Measurements from ENCODE around the gene NUFIP2.
"Not testable (repeated sequence)": the region's sequence is repeated elsewhere in the genome, so short reads cannot be mapped to it uniquely, and the experiment has no call there.

The NUFIP2 gene

DNA sequence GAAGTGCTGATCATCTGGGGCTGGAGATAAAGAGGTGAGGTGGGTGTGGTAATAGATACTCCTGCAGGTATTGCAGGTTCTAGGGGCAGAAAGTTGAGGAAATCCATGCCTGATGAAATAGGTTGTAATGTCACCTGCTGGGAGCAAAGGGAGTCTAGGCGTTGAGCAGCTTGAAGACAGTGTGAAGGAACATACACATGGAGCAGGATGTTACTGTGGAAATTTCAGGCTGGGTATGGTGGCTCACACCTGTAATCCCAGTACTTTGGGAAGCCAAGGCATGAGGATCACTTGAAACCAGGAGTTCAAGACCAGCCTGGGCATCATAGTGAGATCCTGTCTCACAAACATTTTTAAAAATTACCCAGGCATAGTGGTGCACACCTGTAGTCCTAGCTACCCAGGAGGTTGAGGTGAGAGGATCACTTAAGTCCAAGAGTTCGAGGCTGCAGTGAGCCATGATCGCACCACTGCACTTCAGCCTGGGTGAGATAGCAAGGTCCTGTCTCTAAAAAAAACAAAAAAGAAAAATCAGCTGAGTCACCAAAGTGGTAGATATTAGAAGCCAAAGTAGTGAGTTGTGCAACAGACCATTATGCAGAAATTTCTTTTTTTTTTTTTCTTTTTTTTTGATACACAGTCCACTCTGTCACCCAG lies 56.3 kb downstream of the NUFIP2 start:
- peak; percentile 77 for DNase-seq (ENCODE audit: low read depth)

DNA sequence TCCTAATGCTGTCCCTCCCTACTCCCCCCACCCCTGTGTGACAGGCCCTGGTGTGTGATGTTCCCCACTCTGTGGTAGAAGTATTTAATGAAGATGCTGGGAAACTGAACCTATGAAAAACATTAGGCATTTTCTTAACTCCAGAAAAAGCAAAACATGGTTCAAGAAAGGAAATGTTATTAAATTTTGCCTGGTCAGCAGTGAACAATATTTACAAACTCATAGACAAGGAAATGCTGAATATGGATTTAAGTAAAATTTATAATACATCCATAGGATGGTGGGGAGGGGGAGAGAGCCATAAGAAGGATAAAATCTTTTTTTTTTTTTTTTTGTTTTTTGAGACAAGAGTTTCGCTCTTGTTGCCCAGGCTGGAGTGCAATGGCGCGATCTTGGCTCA lies 58.0 kb downstream of the NUFIP2 start:
- DNase-seq (ENCODE audit: low read depth) = no peak

DNA sequence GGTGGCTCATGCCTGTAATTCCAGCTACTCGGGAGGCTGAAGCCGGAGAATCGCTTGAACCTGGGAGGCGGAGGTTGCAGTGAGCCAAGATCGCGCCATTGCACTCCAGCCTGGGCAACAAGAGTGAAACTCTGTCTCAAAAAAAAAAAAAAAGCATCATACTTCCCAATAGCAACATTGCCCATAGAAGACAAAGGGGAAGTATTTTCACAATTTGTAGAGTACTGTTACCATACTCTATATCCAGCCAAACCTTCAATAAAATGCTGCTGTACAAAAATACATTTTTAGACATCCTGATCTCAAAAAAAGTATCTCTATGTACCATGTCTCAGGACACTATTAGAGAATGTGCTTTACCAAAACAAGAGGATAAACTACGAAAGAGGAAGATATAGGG lies 59.0 kb downstream of the NUFIP2 start:
- not testable (repeated sequence) for DNase-seq (ENCODE audit: low read depth)

DNA sequence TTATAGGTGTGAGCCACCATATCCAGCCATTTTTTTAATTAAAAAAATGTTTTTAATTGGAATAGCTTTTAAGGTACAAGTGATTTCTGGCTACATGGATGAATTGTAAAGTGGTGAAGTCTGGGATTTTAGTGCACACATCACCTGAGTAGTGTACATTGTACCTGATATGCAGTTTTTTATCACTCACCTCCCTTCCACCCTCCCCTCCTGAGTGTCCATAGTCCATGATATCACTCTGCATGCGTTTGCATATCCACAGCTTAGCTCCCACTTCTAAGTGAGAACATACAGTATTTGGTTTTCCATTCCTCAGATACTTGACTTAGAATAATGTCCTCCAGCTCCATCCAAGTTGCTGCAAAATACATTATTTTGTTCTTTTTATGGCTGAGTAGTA lies 60.6 kb downstream of the NUFIP2 start:
- no peak for DNase-seq (ENCODE audit: low read depth)

DNA sequence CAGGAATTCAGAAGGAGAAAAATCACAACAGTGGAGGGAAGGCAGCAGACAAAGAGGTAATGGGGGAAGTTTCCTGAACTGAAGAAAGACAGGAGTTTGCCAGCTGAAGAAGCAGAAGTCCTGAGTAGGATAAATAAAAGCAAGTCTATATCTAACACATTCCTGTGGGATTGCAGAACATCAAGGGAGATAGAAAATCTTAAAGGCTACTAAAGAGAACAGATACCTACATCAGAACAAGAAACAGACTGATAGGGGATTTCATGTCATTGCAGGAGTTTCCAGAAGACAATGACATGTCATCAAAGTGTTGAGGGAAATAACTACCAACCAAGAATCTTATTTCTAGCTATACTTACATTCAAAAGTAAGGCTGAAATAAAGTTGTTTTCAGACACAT lies 68.6 kb downstream of the NUFIP2 start:
- DNase-seq (ENCODE audit: low read depth) = peak; percentile 11

DNA sequence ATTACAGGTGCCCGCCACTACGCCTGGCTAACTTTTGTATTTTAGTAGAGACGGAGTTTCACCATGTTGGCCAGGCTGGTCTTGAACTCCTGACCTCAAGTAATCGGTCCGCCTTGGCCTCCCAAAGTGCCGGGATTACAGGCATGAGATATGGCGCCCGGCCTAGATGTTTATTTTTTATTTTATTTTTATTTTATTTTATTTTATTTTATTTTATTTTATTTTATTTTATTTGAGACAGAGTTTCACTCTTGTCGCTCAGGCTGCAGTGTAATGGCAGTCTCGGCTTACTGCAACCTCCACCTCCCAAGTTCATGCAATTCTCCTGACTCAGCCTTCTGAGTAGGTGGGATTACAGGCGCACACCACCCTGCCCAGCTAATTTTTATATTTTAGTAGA lies 72.6 kb downstream of the NUFIP2 start:
- not testable (repeated sequence) for DNase-seq (ENCODE audit: low read depth)

DNA sequence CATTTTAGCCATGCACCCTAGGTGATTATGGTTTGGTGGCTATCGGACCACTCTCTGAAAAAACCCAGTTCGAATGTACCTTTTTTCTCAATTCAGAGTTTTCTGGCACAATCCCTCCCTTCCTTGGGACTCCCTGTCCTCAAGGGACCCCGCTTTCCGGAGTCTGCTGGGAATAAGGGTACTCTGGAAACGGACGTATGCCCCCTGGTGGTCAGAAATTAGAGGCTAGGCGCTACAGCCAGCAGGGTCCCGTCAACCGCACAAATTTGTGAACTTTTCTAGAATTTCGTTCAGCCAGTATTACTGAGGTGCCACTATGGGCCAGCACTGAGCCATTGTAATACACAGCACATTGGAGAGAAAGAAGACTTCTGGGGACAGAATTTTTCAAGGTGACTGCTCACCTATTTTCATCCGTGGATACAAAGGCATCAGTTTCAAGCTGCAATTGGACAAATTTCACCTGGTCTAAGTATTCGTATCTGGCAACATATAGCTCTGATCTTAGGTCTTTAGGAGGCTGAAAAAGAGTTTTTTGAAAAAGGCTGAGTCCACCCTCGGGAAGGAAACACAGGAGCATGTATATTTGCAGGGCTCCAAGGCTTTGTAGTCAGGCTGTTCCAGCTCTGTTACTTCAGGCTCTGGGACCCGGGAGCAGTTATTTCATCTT lies 74.4 kb downstream of the NUFIP2 start:
- DNase-seq (ENCODE audit: low read depth) = peak; percentile 71

DNA sequence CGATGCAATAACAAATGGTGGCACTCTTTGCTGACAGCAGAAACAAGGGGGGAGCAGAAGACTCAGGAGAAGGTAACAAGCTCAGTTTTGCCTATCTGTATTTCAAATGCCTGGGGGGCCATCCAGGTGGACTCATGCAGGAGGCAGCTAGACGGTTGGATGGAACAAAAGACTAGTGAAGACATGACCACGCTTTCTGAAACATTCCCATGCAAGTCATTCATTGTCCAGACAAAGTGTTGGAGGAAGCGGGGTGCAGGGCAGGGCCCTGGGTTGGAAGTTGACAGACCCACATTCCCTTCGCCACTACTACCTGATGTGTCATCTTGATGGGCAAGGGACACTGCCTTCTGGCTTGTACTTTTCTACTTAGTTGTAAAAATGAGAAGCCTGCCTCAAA lies 77.1 kb downstream of the NUFIP2 start:
- DNase-seq (ENCODE audit: low read depth) = no peak

DNA sequence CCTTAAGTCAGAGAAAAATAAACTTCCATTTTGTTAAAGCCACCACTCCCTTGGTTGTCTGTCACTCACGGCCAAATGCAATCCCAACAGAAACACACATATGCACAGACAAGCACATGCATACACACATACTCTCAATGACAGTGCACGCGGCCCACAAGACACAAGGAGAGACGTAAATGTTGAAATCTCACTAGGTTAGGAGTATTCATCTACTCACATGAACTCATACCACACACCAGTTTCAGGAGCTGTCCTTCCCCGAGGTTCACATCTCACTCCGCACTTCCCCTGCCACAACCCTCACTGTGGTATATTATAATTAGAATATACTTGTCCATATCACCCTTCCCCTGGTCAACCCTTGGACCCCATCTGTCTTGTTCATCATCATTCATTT lies 77.8 kb downstream of the NUFIP2 start:
- no peak for DNase-seq (ENCODE audit: low read depth)

DNA sequence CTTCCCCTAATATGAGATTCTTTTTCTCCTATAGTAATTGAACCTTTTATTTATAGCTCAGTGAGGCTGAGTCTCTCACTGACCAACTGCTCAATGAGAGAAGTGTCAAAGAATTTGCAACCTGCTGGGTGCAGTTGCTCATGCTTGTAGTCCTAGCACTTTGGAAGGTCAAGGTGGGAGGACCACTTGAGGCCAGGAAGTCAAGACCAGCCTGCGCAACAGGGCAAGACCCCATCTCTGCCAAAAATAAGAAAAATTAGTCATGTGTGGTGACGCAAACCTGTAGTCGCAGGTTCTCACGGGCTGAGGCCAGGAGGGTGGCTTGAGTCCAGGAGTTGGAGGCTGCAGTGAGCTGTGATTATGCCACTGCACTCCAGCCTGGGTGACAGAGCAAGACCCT lies 78.2 kb downstream of the NUFIP2 start:
- DNase-seq (ENCODE audit: low read depth) = peak; percentile 40

DNA sequence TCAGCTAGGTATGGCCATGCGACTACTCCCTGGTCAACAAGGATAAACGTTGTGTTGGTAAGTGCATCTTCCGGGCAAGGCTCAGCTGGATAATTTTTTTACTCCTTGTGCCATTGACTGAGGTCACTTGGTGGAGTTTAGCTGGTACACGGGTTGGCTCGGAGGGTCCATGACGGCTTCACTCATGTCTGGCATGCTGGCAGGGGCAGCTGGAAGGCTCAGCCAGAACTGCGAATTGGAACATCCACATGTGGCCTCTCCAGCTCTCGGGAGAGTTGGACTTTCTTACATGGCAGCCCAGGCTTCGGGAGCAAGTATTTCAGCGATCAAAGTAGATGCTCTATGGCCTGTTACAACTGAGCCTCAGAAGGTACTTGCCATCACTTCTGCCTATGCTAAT lies 78.8 kb downstream of the NUFIP2 start:
- DNase-seq (ENCODE audit: low read depth) = no peak

DNA sequence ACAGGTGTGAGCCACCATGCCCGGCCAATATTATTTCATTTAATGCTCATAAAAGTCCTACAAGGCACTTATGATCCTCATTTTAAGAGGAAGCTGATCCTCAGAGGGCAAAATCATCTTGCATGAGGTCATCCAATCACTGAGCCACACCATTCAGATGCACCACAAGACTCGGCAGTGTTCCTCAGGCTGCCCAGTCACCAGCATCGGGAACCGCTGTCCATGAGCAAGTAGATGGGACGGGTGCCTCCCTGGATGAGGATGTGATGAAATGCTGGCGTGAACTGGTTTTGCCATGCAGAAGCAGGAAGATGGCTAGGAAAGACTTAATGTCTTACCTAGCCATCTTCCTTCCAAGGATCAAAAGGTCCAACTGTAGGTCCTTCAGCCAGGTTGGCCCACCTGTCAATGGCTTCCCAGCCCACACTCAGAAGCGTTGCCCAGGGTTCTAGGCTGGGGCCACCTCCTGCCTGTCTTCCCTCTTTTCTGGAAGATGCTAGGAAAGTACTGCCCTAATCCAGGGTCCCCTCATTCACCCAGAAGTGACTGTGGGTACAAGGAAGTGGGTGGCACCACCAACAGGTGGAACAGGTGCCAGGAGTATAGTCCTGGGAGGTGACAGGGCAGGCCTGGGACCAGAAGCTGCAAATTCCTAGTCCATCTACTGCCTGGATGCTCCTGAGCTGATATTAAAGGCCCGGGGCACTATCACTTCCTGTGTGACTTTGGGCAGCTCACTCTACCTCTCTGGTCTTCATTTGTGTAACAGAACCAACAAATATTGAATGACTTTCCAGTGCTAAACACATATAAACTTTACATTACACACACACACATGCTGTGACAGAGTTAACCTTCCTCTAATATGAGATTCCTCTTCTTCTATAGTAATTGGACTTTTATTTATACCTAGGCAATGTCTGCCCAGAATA lies 79.5 kb downstream of the NUFIP2 start:
- no peak for DNase-seq (ENCODE audit: low read depth)

DNA sequence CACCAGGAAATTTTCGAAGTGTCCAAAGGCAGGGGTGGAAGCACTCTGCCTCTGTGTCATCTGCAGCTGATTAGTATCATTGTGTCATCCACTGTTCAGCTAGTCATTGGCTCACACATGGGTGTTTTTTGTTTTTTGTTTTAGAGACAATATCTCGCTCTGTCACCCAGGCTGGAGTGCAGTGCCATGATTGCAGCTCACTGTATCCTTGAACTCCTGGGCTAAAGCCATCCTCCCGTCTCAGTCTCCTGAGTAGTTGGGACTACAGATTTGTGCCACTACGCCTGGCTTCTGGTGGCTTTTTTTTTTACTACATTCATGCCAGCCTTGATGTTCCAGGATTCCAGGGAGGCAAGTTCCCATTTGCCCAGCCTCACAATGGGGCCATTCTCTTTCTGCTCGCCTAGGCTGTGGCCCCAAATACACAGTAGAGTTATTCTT lies 81.2 kb downstream of the NUFIP2 start:
- DNase-seq (ENCODE audit: low read depth) = no peak

DNA sequence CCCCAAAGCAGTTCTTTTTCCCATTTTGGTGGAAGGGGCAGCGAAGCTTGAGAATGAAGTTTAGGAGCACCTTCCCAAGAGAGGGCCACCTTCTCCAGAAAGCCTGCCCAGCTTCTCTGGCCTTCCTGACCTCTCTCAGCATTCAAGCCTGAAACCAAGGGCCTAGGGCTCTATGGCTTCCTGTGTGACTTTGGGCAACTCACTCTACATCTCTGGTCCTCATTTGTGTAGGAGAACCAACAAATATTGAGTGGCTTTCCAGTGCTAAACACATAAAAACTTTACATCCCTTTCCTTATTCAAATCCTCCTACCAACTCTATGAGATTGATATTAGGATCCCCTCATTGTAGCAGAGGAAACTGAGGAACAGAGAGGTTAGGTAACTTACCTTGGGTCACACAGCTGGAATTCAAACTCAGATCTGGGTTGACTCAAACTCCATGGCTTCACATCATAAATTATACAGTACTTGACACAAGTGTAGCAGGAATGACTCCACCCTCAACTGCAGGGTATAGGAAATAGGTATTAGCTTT lies 81.8 kb downstream of the NUFIP2 start:
- no peak for DNase-seq (ENCODE audit: low read depth)

DNA sequence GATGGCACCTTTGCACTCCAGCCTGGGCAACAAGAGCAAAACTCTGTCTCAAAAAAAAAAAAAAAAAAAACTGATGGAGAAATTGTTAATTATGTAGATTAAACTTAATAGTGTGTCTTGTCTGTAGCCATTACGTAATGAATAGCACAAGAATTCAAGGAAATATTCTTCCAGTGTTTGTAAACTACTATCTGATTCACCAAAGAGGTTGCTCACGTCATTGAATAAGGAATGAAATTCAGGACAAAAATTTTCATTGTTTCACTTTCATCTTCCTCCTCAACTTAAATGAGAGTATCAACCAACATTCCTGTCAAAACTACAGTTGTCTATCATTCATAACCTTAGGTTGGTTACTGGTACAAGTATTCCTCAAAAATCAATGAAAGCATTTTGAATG lies 83.1 kb downstream of the NUFIP2 start:
- DNase-seq (ENCODE audit: low read depth) = peak; percentile 63

DNA sequence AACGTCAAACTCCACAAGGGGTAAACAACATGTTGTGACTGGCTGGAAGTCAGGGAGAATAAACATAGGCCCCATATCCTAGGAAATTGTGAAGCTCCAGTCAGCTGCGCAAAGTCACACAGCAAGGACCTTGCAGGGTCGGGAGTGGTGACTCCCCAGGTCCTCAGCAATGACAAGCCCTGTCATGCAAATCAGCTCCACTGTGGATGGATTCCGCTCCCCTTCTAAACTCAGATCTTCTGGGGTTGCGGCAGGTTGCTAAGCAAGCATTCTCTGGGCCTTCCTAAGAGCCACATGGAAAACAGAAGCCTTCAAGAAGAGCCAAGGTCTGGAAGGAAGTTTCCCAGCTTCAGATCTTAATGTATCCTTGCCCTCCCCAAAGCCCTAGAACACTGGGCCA lies 84.9 kb downstream of the NUFIP2 start:
- DNase-seq (ENCODE audit: low read depth) = no peak

DNA sequence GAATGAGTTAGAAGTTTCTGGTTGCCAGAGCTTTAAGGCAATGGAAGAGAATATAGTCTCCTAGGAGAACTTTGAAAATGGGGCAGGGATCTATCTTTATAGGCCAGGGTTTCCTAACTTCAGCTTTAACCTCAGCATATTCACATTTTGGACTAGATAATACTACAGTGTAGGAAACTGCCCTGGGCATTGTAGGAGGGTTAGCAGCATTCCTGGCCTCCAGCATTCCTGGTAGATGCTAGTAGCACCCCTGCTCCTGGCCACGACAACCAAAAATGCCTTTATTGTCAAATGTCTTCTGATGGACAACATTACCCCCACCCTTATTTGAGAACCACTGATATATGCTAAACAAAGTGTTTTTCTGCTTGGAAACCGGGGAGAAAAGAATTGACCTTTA lies 86.0 kb downstream of the NUFIP2 start:
- no peak for DNase-seq (ENCODE audit: low read depth)

All from iris pigment epithelial cell (primary cell).